Activated T-cell treated with anti-CD3 and anti-CD28 coated beads for 48 hours (primary cell): Measurements from ENCODE around the gene ZNF410.

Experiments used
- DNase-seq: peaks from one replicate; pipeline ENCODE4 v3.0.0-alpha.2; 2020; ENCODE audit warnings: low read depth

The ZNF410 gene

DNA sequence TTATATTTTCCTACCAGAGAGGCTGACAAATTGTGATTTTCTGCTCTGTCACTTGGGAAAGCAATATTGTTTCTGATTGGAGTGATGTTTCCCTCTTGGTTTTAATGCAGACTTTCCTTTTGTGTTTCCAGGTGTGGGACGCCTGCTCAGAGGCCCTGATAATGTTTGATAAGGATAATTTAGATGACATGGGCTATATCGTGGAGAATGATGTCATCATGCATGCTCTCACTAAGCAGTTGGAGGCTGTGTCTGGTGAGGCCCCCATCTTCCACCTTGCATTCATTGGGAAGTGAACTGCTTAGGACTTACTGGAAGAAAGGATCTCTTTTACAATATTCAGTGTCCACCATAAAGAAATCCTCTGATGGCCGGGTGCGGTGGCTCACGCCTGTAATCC, 69.0 kb downstream of the ZNF410 start:
- no peak for DNase-seq

- DNase-seq: no peak
Observed at GRCh38 chr14:73958591-73958990, 71.9 kb downstream of the ZNF410 start.

- DNase-seq: no peak
Observed at GRCh38 chr14:73961192-73961591, 74.5 kb downstream of the ZNF410 start.

DNA sequence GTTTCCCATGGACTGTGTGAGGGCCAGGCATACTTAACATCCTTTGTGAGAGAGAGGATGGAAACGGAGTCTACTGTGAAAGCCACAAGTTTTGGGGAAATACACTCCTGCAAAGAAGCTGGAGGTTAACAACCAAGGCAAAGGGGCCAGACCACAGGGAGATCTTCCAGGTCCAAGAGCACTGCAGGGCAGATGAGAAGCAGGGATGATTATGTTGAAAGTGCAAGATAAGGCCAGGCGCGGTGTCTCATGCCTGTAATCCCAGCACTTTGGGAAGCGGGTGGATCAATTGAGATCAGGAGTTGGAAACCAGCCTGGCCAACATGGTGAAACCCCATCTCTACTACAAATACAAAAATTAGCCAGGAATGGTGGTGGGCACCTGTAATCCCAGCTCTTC, 78.6 kb downstream of the ZNF410 start:
- DNase-seq: no peak

- no peak for DNase-seq
Observed at GRCh38 chr14:73968885-73969284, 82.2 kb downstream of the ZNF410 start.

DNA sequence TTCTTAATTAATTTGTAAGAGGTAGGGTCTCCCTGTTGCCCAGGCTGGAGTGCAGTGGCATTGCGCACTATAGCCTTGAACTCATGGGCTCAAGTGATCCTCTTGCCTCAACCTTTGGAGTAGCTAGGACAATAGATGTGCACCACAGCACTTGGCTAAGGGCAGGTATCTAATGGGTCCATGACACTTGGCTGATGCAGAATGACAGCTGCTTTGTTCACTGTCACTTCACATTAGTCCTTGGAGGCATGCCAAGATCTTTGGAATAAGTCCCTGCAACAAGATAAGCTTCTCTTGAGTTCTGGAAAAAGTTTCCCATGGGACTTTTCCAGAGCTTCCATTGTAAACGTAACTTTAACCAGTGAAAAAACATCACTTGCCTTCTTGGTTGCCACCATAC, 86.8 kb downstream of the ZNF410 start:
- DNase-seq: no peak

- DNase-seq: no peak
Observed at GRCh38 chr14:73976125-73976524, 89.5 kb downstream of the ZNF410 start.

- DNase-seq: no peak
Observed at GRCh38 chr14:73977896-73978295, 91.2 kb downstream of the ZNF410 start.
